Neural progenitor cell (in vitro differentiated cells): Measurements from ENCODE around the gene BGLAP.

Experiments
- EZH2 ChIP-seq: fragments of 200-600 bp; sonication (generic); IDR thresholded peaks from 2 replicates; pipeline ENCODE4 v1.6.1; 2017; ENCODE audit warnings: antibody characterized with exemption, mild to moderate bottlenecking, moderate library complexity
- TF ChIP-seq, protein P1 (sequence below): fragments of 200-600 bp; sonication (generic); IDR thresholded peaks from 2 replicates; pipeline ENCODE4 v1.5.1; 2017; ENCODE audit warnings: antibody characterized with exemption, mild to moderate bottlenecking

DNA sequence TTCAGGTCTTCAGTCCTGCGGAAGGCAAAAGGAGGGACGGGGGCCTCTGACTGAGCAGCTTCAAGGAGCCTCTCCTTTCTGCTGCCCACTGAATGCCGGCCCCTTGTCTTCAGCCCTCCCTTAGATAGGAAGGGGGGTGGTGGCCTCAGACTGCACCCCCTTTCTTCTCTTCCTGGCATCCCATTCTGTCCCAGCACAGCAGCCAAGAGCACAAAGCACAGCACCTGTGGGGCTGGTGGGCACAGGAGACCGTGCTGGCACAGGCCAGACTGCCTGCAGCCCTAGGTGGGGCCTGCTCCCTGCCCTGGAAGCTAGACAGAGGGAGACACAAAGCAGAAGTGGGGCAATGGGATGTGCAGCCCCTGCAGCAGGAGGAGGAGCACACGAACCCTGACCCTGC, 7.6 kb downstream of the BGLAP start:
- TF ChIP-seq EZH2 = no peak
- TF ChIP-seq, protein P1, sequence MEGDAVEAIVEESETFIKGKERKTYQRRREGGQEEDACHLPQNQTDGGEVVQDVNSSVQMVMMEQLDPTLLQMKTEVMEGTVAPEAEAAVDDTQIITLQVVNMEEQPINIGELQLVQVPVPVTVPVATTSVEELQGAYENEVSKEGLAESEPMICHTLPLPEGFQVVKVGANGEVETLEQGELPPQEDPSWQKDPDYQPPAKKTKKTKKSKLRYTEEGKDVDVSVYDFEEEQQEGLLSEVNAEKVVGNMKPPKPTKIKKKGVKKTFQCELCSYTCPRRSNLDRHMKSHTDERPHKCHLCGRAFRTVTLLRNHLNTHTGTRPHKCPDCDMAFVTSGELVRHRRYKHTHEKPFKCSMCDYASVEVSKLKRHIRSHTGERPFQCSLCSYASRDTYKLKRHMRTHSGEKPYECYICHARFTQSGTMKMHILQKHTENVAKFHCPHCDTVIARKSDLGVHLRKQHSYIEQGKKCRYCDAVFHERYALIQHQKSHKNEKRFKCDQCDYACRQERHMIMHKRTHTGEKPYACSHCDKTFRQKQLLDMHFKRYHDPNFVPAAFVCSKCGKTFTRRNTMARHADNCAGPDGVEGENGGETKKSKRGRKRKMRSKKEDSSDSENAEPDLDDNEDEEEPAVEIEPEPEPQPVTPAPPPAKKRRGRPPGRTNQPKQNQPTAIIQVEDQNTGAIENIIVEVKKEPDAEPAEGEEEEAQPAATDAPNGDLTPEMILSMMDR = no peak
